Hepatocyte (in vitro differentiated cells): Measurements from ENCODE around the gene EDARADD.

Experiments
- EZH2 ChIP-seq: fragments of 200-600 bp; sonication (generic); IDR thresholded peaks from 2 replicates; pipeline ENCODE4 v1.6.1; 2016; ENCODE audit warnings: antibody characterized with exemption, mild to moderate bottlenecking, borderline replicate concordance
- EZH2phosphoT487 ChIP-seq: fragments of 200-600 bp; sonication (generic); IDR thresholded peaks from one replicate; pipeline ENCODE4 v1.6.1; 2018; ENCODE audit warnings: antibody characterized with exemption, mild to moderate bottlenecking, low read depth, moderate library complexity; ENCODE audit not compliant: unreplicated experiment, severe bottlenecking
- TF ChIP-seq, protein P1 (sequence below): fragments of 200-600 bp; sonication (generic); IDR thresholded peaks from 2 replicates; pipeline ENCODE4 v1.5.1; 2016; ENCODE audit warnings: antibody characterized with exemption, mild to moderate bottlenecking; ENCODE audit not compliant: poor library complexity

DNA sequence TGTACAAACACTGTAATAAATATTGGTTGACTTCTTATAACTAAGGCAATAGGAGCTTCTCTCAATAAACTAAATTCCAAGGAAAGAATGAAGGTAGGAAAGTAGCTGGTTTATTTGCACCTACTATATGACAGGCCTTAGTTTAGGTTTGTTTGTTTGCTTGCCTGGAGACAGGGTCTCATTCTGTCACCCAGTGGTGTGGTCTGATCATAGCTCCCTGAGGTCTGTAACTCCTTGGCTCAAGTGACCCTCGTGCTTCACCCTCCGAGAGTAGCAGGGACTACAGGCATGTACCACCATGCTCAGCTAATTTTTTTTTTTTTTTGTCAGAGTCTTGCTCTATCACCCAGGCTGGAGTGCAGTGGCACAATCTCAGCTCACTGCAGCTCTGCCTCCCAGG is 1.9 kb upstream of the EDARADD start:
- TF ChIP-seq, protein P1, sequence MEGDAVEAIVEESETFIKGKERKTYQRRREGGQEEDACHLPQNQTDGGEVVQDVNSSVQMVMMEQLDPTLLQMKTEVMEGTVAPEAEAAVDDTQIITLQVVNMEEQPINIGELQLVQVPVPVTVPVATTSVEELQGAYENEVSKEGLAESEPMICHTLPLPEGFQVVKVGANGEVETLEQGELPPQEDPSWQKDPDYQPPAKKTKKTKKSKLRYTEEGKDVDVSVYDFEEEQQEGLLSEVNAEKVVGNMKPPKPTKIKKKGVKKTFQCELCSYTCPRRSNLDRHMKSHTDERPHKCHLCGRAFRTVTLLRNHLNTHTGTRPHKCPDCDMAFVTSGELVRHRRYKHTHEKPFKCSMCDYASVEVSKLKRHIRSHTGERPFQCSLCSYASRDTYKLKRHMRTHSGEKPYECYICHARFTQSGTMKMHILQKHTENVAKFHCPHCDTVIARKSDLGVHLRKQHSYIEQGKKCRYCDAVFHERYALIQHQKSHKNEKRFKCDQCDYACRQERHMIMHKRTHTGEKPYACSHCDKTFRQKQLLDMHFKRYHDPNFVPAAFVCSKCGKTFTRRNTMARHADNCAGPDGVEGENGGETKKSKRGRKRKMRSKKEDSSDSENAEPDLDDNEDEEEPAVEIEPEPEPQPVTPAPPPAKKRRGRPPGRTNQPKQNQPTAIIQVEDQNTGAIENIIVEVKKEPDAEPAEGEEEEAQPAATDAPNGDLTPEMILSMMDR = no peak
- no peak for TF ChIP-seq EZH2
- no peak for TF ChIP-seq EZH2phosphoT487
